ENCODE measurements around the gene AP3S2. TPM values are rescaled to one million over a fixed set of nuclear protein-coding genes. Genes with fewer than 3 reads are reported as not detected.

Gene AP3S2
- total and polyA plus RNA-seq, 2 experiments from 2014 or later = 9.4 to 93.3 TPM

DNA sequence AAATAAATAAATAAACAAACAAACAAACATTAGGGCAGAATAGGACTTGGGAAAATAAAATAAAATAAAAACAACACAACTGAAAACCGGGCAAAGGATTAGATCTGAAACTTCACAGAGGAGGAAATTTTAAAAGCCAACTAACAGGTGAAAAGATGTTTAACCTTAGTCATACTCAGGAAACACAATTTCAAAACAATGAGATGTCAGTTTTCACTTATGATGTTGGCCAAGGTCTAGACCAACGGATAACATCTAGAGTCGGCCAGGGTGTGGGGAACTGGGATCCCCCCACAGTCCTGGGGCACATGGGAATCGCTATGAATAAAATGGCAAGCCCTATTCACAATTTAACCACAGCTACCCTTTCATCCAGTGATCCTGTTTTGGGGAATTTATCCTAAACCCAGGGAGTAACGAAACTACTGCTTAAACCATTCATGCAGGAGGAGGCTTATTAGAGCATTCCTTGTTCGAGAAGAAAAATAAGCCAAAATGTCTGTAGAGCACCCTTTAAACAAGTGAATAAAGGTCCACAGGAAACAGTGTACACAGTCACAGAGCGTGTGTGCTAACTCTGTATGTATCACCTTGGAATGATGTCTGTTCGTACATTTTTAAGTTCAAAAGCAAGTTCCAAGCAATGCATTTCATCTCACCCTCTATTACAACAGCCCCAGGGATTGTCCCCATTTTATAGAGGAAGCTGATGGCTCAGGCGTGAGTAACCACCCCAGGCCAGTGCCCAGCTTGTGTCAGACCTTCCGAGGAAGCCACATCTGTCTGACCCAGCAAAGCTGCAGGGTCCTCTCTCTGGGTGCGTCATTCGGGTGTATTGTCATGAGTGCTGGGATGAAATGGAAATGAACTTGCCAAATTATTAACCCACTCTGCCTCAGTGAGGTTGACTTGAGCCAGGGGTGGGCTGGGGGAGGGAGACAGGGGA, 72.9 kb downstream of the AP3S2 start (continued):
- TF ChIP-seq, protein P1, sequence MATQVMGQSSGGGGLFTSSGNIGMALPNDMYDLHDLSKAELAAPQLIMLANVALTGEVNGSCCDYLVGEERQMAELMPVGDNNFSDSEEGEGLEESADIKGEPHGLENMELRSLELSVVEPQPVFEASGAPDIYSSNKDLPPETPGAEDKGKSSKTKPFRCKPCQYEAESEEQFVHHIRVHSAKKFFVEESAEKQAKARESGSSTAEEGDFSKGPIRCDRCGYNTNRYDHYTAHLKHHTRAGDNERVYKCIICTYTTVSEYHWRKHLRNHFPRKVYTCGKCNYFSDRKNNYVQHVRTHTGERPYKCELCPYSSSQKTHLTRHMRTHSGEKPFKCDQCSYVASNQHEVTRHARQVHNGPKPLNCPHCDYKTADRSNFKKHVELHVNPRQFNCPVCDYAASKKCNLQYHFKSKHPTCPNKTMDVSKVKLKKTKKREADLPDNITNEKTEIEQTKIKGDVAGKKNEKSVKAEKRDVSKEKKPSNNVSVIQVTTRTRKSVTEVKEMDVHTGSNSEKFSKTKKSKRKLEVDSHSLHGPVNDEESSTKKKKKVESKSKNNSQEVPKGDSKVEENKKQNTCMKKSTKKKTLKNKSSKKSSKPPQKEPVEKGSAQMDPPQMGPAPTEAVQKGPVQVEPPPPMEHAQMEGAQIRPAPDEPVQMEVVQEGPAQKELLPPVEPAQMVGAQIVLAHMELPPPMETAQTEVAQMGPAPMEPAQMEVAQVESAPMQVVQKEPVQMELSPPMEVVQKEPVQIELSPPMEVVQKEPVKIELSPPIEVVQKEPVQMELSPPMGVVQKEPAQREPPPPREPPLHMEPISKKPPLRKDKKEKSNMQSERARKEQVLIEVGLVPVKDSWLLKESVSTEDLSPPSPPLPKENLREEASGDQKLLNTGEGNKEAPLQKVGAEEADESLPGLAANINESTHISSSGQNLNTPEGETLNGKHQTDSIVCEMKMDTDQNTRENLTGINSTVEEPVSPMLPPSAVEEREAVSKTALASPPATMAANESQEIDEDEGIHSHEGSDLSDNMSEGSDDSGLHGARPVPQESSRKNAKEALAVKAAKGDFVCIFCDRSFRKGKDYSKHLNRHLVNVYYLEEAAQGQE (IDR thresholded peaks at IDR 0.05; ENCODE audit: unreplicated experiment) = no peak
- TF ChIP-seq, protein P2, sequence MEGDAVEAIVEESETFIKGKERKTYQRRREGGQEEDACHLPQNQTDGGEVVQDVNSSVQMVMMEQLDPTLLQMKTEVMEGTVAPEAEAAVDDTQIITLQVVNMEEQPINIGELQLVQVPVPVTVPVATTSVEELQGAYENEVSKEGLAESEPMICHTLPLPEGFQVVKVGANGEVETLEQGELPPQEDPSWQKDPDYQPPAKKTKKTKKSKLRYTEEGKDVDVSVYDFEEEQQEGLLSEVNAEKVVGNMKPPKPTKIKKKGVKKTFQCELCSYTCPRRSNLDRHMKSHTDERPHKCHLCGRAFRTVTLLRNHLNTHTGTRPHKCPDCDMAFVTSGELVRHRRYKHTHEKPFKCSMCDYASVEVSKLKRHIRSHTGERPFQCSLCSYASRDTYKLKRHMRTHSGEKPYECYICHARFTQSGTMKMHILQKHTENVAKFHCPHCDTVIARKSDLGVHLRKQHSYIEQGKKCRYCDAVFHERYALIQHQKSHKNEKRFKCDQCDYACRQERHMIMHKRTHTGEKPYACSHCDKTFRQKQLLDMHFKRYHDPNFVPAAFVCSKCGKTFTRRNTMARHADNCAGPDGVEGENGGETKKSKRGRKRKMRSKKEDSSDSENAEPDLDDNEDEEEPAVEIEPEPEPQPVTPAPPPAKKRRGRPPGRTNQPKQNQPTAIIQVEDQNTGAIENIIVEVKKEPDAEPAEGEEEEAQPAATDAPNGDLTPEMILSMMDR (conservative IDR thresholded peaks at IDR 0.05; ENCODE audit: low read depth in 2 of 2) = no peak
- TF ChIP-seq STAT1 (IDR thresholded peaks at IDR 0.05; ENCODE audit: unreplicated experiment) (no peak), ZNF331 (CRISPR knock-in tag; IDR thresholded peaks at IDR 0.05; ENCODE audit: low read depth) (no peak), POLR2AphosphoS5 (IDR thresholded peaks at IDR 0.05; ENCODE audit: low read depth) (no peak)

DNA sequence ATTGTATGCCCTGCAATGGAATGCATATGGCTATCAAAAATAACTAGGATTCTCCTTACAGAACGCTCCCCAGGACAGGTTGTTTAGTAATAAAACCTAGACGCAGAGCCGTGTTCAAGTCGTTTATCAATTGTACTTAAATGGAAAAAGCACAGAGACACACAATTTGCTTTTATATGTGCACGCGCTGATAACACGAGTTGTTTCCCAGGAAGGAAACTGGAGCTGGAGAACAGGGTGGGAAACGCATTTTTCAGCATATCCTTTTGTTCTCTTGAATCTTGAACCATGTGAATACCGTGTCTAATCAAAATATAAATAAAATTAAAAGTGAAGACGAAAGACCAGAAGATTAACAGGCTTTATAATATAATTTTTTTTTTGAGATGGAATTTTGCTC, 75.5 kb downstream of the AP3S2 start:
- Histone ChIP-seq H3K27ac (ENCODE audit: low read depth) (no peak overlapping the region), H2AFZ (no peak overlapping the region), H3K79me2 (replicated peaks; ENCODE audit: insufficient read depth) (no peaks in the 10 kb centered on the region), H3K4me2 (no peak overlapping the region), H3K9me2 (ENCODE audit: insufficient read depth) (no peaks in the 10 kb centered on the region), H3K27me3 (ENCODE audit: insufficient read depth) (peaks cover 35% of the 10 kb centered on the region), H3F3A (replicated peaks; ENCODE audit: low read depth) (no peaks in the 10 kb centered on the region), H3K4me3 (no peak overlapping the region), H3K36me3 (ENCODE audit: insufficient read depth) (no peaks in the 10 kb centered on the region), H4K20me1 (replicated peaks; ENCODE audit: insufficient read depth) (no peaks in the 10 kb centered on the region; the same call in 1 of the 2 replicates), H3K4me1 (ENCODE audit: insufficient read depth) (no peaks in the 10 kb centered on the region)
- Mint-ChIP-seq H3K4me3 (no peak overlapping the region), H3K27me3 (ENCODE audit: insufficient read depth, low read depth, poor library complexity) (peaks cover 34% of the 10 kb centered on the region), H3K9me3 (peaks cover 14% of the 10 kb centered on the region), H3K4me1 (no peaks in the 10 kb centered on the region; the same call in 1 of the 3 replicates), H3K36me3 (ENCODE audit: low read depth) (0 out of 3 replicates have a peak, but pooled peaks cover 6% of the 10 kb centered on the region), H3K27ac (no peak overlapping the region)
- ATAC-seq (no peak), DNase-seq (ENCODE audit: low spot score) (no peak)
- TF ChIP-seq NANOG (IDR thresholded peaks at IDR 0.05; ENCODE audit: borderline replicate concordance) (no peak), POLR2AphosphoS5 (IDR thresholded peaks at IDR 0.05; ENCODE audit: low read depth) (no peak), CREB1 (CRISPR knock-in tag; IDR thresholded peaks at IDR 0.05; ENCODE audit: low read depth) (no peak), ZNF114 (CRISPR knock-in tag; IDR thresholded peaks at IDR 0.05) (no peak), STAT1 (IDR thresholded peaks at IDR 0.05; ENCODE audit: unreplicated experiment) (no peak), JUNB (IDR thresholded peaks at IDR 0.05; ENCODE audit: unreplicated experiment) (no peak)
- TF ChIP-seq, protein P3, sequence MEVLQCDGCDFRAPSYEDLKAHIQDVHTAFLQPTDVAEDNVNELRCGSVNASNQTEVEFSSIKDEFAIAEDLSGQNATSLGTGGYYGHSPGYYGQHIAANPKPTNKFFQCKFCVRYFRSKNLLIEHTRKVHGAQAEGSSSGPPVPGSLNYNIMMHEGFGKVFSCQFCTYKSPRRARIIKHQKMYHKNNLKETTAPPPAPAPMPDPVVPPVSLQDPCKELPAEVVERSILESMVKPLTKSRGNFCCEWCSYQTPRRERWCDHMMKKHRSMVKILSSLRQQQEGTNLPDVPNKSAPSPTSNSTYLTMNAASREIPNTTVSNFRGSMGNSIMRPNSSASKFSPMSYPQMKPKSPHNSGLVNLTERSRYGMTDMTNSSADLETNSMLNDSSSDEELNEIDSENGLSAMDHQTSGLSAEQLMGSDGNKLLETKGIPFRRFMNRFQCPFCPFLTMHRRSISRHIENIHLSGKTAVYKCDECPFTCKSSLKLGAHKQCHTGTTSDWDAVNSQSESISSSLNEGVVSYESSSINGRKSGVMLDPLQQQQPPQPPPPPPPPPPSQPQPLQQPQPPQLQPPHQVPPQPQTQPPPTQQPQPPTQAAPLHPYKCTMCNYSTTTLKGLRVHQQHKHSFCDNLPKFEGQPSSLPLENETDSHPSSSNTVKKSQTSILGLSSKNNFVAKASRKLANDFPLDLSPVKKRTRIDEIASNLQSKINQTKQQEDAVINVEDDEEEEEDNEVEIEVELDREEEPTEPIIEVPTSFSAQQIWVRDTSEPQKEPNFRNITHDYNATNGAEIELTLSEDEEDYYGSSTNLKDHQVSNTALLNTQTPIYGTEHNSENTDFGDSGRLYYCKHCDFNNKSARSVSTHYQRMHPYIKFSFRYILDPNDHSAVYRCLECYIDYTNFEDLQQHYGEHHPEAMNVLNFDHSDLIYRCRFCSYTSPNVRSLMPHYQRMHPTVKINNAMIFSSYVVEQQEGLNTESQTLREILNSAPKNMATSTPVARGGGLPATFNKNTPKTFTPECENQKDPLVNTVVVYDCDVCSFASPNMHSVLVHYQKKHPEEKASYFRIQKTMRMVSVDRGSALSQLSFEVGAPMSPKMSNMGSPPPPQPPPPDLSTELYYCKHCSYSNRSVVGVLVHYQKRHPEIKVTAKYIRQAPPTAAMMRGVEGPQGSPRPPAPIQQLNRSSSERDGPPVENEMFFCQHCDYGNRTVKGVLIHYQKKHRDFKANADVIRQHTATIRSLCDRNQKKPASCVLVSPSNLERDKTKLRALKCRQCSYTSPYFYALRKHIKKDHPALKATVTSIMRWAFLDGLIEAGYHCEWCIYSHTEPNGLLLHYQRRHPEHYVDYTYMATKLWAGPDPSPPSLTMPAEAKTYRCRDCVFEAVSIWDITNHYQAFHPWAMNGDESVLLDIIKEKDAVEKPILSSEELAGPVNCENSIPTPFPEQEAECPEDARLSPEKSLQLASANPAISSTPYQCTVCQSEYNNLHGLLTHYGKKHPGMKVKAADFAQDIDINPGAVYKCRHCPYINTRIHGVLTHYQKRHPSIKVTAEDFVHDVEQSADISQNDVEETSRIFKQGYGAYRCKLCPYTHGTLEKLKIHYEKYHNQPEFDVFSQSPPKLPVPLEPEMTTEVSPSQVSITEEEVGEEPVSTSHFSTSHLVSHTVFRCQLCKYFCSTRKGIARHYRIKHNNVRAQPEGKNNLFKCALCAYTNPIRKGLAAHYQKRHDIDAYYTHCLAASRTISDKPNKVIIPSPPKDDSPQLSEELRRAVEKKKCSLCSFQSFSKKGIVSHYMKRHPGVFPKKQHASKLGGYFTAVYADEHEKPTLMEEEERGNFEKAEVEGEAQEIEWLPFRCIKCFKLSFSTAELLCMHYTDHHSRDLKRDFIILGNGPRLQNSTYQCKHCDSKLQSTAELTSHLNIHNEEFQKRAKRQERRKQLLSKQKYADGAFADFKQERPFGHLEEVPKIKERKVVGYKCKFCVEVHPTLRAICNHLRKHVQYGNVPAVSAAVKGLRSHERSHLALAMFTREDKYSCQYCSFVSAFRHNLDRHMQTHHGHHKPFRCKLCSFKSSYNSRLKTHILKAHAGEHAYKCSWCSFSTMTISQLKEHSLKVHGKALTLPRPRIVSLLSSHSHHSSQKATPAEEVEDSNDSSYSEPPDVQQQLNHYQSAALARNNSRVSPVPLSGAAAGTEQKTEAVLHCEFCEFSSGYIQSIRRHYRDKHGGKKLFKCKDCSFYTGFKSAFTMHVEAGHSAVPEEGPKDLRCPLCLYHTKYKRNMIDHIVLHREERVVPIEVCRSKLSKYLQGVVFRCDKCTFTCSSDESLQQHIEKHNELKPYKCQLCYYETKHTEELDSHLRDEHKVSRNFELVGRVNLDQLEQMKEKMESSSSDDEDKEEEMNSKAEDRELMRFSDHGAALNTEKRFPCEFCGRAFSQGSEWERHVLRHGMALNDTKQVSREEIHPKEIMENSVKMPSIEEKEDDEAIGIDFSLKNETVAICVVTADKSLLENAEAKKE (CRISPR knock-in tag; IDR thresholded peaks at IDR 0.05) = no peak

All from GM23338 (cell line).